Measurements from ENCODE around the gene RXFP3.
"Not testable (repeated sequence)": the region's sequence is repeated elsewhere in the genome, so short reads cannot be mapped to it uniquely, and the experiment has no call there.

The RXFP3 gene, protein sequence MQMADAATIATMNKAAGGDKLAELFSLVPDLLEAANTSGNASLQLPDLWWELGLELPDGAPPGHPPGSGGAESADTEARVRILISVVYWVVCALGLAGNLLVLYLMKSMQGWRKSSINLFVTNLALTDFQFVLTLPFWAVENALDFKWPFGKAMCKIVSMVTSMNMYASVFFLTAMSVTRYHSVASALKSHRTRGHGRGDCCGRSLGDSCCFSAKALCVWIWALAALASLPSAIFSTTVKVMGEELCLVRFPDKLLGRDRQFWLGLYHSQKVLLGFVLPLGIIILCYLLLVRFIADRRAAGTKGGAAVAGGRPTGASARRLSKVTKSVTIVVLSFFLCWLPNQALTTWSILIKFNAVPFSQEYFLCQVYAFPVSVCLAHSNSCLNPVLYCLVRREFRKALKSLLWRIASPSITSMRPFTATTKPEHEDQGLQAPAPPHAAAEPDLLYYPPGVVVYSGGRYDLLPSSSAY

GRCh38 chr5:33936381-33937016 is at the start of gene RXFP3:
Gene RXFP3, plus strand, starts transcription at chr5:33936386. Its CDS starts 355 bp downstream, at chr5:33936741.
- no peak for DNase-seq (ENCODE audit: low read depth)

GRCh38 chr5:33887268-33887667 is 48.9 kb upstream of the RXFP3 start:
- DNase-seq (ENCODE audit: low read depth), result no peak

- no peak for DNase-seq (ENCODE audit: low read depth)
These were observed 47.6 kb upstream of the RXFP3 start for GRCh38 chr5:33888587-33888986.

GRCh38 chr5:33890131-33891032 is 45.8 kb upstream of the RXFP3 start:
- no peak for DNase-seq (ENCODE audit: low read depth)

DNA sequence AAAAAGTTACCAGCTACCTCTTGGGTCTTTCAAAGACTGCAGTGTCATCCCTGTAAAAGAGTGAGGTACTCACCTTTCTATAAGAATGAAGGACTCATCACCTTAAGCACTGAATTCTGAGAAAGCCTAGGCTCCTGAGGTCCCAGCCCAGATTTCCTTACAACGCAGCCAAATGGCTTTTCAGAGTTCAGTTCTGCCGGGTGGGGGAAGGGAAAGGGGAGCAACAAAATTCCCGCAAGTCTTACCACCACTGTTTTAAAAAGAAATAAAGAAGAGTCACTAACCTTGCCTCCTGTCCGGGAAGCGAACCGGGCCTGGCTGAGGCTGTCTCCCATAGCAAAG is 44.8 kb upstream of the RXFP3 start:
- no peak for DNase-seq (ENCODE audit: low read depth)

DNA sequence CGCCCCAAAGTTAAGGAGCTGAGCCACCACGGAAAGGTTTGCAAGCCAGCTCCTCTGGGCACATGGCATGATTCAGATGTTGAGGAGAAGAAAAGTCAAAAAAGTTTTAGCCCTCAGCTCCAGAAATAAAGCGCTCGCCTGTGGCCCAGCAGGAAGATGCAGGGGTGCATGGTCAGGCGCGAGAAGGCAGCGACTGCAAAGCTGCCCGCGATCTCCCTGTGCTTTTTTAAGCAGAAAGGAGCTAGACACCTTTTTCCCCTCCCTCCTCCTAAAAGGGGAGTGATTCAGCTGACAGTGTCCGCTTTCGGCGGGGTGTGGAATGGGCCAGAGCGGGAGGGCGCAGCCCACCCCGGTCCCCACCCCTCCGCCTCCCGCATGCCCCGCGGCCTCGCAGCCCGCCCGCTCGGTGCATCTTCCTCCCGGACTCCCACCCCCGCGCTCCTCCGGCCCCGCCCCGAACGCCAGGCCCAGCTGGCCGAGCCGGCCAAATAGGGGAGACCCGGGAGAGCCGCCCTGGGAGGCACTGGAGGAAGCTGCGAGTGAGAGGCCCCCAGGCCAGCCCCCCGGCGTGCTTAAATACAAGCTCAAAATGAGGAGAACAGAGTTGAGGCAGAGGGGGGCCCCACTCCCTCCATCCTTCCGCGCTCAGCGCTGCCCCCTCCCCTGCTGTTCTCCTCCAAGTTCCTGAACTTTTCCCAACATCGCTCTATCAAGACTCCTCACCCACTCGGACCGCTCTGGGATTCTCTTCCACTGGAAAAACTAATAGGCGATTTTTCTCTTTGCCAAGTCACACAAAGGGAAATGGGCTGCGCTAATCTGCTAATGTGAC is 44.2 kb upstream of the RXFP3 start, which contains the start of gene ADAMTS12:
Gene ADAMTS12 (minus strand): TSS at position 203 of the 832 bp plus-strand sequence. CDS start 134 bp downstream, at position 69.
- no peak for DNase-seq (ENCODE audit: low read depth)

DNA sequence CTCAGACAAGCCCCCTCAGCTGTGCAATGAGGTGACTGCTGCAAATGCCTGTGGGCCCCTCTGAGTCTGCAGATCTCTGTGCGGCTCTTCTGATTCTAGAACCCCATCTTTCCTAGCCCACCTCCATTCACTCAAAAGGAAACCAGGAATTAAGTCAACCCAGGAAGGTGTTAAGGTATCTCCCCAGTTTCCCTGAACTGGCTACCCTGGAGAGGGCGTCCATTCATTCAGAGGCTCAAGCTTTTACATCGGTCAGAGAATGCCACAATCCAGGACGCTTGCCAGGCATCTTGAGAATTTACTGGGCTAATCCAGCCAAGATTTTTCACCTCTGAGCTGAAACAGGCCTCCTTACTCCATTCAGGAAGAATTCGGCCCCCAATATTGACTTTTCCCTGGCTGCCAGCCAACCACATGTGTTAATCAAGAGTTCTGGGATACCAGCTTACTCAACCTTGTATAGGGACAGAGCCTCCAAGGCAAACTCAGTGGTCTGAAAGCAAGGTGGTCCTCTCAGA is 43.5 kb upstream of the RXFP3 start:
- DNase-seq (ENCODE audit: low read depth), result no peak

GRCh38 chr5:33894566-33894965 is 41.6 kb upstream of the RXFP3 start:
- DNase-seq (ENCODE audit: low read depth), result no peak

DNA sequence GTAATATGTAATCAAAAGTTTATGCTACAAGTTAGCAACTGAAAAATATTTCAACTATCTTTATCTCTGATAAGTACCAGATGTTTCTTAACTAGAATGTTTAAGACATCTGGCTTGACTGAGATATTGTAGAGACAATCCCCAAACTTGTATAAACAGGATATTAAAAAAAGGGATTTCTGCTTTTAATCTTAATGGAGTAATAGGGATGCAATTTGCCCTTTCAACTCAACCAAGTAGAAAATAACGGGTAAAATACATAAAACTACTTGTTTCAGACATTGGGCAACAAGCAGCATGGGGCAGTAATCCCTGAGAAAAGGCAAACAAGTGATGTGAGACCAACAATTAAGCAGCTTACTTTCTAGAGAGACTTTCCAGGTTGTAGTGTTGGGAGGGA is 35.0 kb upstream of the RXFP3 start:
- DNase-seq (ENCODE audit: low read depth), result no peak

DNA sequence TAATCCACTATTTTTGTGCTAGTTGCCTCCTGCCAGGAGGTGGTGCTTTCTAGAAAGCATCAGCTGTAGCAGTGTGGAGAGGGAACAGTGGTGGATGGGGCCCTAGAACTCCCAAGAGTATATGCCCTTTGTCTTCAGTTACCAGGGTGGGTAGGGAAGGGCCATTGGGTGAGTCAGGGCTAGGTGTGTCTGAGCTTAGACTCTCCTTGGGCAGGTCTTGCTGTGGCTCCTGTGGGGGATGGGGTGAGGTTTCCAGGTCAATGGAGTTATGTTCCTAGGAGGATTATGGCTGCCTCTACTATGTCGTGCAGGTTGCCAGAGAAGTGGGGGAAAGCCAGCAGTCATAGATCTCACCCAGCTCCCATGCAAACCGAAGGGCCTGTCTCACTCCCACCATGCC is 33.1 kb upstream of the RXFP3 start:
- no peak for DNase-seq (ENCODE audit: low read depth)

DNA sequence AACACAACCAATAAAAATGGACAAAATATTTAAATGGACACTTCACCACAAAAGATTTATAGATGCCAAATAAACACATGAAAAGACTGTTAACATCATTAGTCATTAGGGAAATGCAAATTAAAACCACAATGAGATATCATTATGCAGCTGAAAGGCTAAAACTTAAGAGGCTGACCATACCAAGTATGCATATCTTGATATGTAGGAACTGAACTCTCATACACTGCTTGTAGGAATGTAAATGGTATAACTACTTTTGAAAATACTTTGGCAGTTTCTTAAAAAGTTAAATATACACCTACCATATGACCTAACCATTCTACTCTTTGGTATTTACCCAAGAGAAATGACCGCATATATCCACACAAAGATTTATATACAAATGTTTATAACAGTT is 30.8 kb upstream of the RXFP3 start:
- DNase-seq (ENCODE audit: low read depth), result no peak

DNA sequence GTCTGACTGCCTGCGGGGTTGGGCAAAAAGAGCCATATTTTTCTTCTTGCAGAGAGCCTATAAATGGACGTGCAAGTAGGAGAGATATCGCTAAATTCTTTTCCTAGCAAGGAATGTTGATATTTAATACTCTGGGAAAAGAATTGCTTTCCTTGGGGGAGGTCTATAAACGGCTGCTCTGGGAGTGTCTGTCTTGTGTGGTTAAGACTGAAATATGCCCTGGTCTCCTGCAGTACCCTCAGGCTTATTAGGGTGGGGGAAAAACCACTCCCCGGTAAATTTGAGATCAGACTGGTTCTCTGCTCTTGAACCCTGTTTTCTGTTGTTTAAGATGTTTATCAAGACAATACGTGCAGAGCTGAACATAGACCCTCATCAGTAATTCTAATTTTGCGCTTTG is 29.9 kb upstream of the RXFP3 start:
- DNase-seq (ENCODE audit: low read depth), result not testable (repeated sequence)

- DNase-seq (ENCODE audit: low read depth), result not testable (repeated sequence)
These were observed 21.3 kb upstream of the RXFP3 start for GRCh38 chr5:33914844-33915243.

DNA sequence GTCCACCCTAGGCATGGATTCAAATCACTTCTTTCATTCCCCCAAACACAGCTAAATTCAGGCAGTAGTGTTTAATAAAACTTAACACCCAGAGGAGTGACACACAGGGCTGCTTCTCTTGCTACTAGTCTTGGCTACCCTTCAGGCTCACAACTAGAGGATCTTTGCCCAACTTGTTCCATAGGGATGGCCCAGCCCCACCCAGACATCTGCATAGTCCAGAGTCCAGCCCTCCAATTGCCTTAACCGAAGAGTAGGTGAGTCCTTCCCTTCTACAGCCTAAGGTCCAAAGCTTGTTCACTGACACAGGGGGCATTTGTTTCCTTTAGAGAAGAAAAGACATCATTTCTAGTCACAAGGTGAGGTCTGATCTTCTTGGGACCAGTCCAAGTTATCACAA is 15.2 kb upstream of the RXFP3 start:
- no peak for DNase-seq (ENCODE audit: low read depth)

DNA sequence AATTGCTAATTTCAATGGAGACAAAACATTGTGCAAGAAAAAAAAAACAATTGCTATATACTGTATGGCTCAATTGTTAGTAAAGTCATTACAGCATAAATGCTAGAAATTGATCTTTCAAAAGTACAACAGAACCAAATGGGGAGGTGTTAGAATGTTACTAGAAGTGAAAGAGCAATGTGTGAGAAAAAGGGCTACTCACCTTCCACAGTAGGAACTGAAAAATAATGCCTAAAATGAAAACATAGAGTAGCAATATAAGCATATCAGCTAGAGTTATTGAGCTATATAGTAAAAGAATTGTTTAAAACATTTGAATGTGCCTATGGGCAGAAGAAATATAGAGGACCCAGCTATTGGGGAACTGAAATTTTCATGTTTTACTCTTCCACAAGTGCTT is 10.9 kb upstream of the RXFP3 start:
- DNase-seq (ENCODE audit: low read depth), result no peak

- DNase-seq (ENCODE audit: low read depth), result no peak
These were observed 8.5 kb upstream of the RXFP3 start for GRCh38 chr5:33927685-33928084.

- no peak for DNase-seq (ENCODE audit: low read depth)
These were observed 7.9 kb upstream of the RXFP3 start for GRCh38 chr5:33928283-33928682.

DNA sequence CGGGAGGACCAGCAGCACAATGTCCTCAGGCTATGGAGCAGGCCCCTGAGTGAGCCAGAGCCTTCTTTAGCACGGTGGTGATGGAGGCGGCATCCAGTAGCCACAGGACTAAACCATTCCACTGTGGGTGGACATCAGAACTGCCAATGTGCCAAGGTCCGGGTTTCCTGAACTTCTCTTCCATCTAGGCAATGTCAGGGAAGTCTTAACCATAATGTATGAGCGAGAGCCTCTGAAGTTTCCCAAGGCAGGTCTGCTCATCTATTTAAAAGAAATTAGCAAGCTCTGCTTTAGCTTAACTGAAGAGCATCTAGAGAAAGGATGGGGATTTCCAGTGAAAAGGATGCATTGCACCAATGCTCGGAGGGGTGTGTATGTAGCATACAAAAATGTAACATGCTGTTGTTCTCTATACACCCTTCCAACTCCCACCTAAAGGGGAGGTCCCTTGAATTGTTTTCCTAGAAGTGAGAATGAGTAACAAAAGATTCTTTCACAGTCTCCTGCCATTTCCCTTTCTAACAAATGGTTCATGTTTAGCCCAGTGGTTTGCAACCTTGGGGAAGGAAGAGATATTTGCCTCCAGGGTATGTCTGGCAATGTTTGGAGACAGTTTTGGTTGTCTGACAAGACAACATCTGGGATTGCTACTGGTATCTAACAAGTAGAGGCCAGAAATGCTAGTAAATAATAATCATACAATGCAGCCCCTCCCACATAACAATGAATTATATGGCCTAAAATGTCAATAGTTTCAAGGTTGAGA is 6.1 kb upstream of the RXFP3 start:
- DNase-seq (ENCODE audit: low read depth), result no peak

- DNase-seq (ENCODE audit: low read depth), result no peak
These were observed 5.0 kb upstream of the RXFP3 start for GRCh38 chr5:33931136-33931535.

DNA sequence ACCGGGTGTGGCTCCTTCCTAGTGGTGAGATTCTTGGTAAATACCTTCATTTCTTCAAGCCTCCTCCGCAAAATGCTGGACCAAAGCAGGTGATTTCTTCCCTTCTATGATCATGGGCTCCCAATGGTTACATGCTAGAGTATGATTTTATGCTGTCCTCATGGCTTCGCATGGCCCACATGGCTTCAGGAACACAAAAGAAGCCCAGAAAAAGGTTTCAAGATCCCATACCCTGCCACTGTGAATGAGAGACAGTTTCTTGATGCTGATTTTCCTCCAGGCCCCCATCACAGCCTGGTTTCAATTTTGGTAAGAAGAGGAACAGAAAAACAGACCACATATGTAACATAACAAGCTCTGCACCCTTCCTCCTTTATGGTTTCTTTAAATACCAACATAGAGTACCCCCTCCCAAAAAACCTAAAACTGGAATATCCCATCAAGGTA is 2.4 kb upstream of the RXFP3 start:
- DNase-seq (ENCODE audit: low read depth), result no peak

- no peak for DNase-seq (ENCODE audit: low read depth)
These were observed 2.0 kb upstream of the RXFP3 start for GRCh38 chr5:33934176-33934575.

Data from activated T-cell treated with anti-CD3 and anti-CD28 coated beads for 48 hours (primary cell).